OCI-LY7 (cell line): ENCODE data around the gene SPPL2A.

Source experiments
- CTCF ChIP-seq: fragments of 200-600 bp; sonication (generic); conservative IDR thresholded peaks from 2 replicates; pipeline ENCODE4 v1.5.1; 2014; ENCODE audit warnings: mild to moderate bottlenecking, antibody characterized with exemption, low read length, moderate library complexity, mixed read lengths
- EZH2phosphoT487 ChIP-seq: fragments of 200-600 bp; sonication (generic); IDR thresholded peaks from 2 replicates; pipeline ENCODE4 v1.6.1; 2018; ENCODE audit warnings: low read depth, borderline replicate concordance, mild to moderate bottlenecking, mixed run types, antibody characterized with exemption, low read length, moderate library complexity, mixed read lengths

GRCh38 chr15:50808728-50809127 is 43.2 kb upstream of the SPPL2A start:
- TF ChIP-seq CTCF (no peak), EZH2phosphoT487 (no peak)
